OCI-LY1 (cell line): ENCODE results near the gene HEG1.

Experiments used
- H2AFZ ChIP-seq: fragments of 200-600 bp; sonication (generic), shearing (Covaris generic); 2 replicates; pipeline ENCODE4 v1.6.0; 2014; ENCODE audit warnings: antibody characterized with exemption, mild to moderate bottlenecking, low read length
- H3F3A ChIP-seq: fragments of 200-600 bp; sonication (generic), shearing (Covaris generic); 2 replicates; pipeline ENCODE4 v1.6.0; 2014; ENCODE audit warnings: mild to moderate bottlenecking, antibody characterized with exemption, low read length, moderate library complexity; ENCODE audit not compliant: insufficient read depth
- H3K27ac ChIP-seq: fragments of 200-600 bp; sonication (generic); 2 replicates; pipeline ENCODE4 v1.5.1; 2014; ENCODE audit warnings: low read length, mixed run types, mild to moderate bottlenecking, low read depth; ENCODE audit not compliant: poor library complexity, severe bottlenecking
- H3K27me3 ChIP-seq: fragments of 200-600 bp; sonication (generic); 2 replicates; pipeline ENCODE4 v1.6.0; 2014; ENCODE audit warnings: antibody characterized with exemption, mild to moderate bottlenecking, low read length, moderate library complexity; ENCODE audit not compliant: insufficient read depth
- H3K36me3 ChIP-seq: fragments of 200-600 bp; sonication (generic); 2 replicates; pipeline ENCODE4 v1.6.1; 2014; ENCODE audit warnings: mild to moderate bottlenecking, antibody characterized with exemption, low read length, moderate library complexity, mixed read lengths; ENCODE audit not compliant: insufficient read depth
- H3K4me1 ChIP-seq: fragments of 200-600 bp; sonication (generic); 2 replicates; pipeline ENCODE4 v1.5.1; 2014; ENCODE audit warnings: mild to moderate bottlenecking, low read length, moderate library complexity; ENCODE audit not compliant: insufficient read depth, severe bottlenecking
- H3K4me2 ChIP-seq: fragments of 200-600 bp; sonication (generic), shearing (Covaris generic); 2 replicates; pipeline ENCODE4 v1.6.1; 2014; ENCODE audit warnings: low read length
- H3K4me3 ChIP-seq: fragments of 200-600 bp; sonication (generic); 2 replicates; pipeline ENCODE4 v1.5.1; 2014; ENCODE audit warnings: low read length, low read depth, mild to moderate bottlenecking, mixed read lengths; ENCODE audit not compliant: poor library complexity, severe bottlenecking
- H3K79me2 ChIP-seq: fragments of 200-600 bp; shearing (Covaris generic); 2 replicates; pipeline ENCODE4 v1.6.1; 2016; ENCODE audit warnings: mixed run types, low read length, mixed read lengths; ENCODE audit not compliant: insufficient read depth
- H3K9ac ChIP-seq: fragments of 200-600 bp; sonication (generic), shearing (Covaris generic); 2 replicates; pipeline ENCODE4 v1.6.1; 2014; ENCODE audit warnings: mild to moderate bottlenecking, low read length, mixed read lengths
- H3K9me2 ChIP-seq: fragments of 200-600 bp; sonication (generic), shearing (Covaris generic); 2 replicates; pipeline ENCODE4 v1.6.1; 2014; ENCODE audit warnings: low read depth, mild to moderate bottlenecking, low read length, mixed read lengths
- H3K9me3 ChIP-seq: fragments of 200-600 bp; shearing (Covaris generic); 2 replicates; pipeline ENCODE4 v1.6.1; 2014; ENCODE audit warnings: low read length, mixed read lengths
- H4K20me1 ChIP-seq: fragments of 200-600 bp; sonication (generic), shearing (Covaris generic); 2 replicates; pipeline ENCODE4 v1.6.0; 2016; ENCODE audit warnings: mild to moderate bottlenecking, low read length; ENCODE audit not compliant: insufficient read depth
- CTCF ChIP-seq: fragments of 200-600 bp; sonication (generic), shearing (Covaris generic); IDR thresholded peaks from 2 replicates; pipeline ENCODE4 v1.5.1; 2017; ENCODE audit warnings: mild to moderate bottlenecking, antibody characterized with exemption, low read length, moderate library complexity, mixed read lengths
- EZH2 ChIP-seq: fragments of 200-600 bp; sonication (generic), shearing (Covaris generic); IDR thresholded peaks from 2 replicates; pipeline ENCODE4 v1.8.0; 2017; ENCODE audit warnings: borderline replicate concordance, mixed run types, mild to moderate bottlenecking, antibody characterized with exemption, low read length, moderate library complexity, mixed read lengths

The HEG1 gene

GRCh38 chr3:125019271-125019670, 36.5 kb downstream of the HEG1 start:
- Histone ChIP-seq H3K79me2 (no peaks in the 10 kb centered on the region), H3K27ac (no peak overlapping the region), H4K20me1 (no peaks in the 10 kb centered on the region), H3K4me2 (no peak overlapping the region), H3K4me1 (no peaks in the 10 kb centered on the region), H3K9ac (no peak overlapping the region), H3K4me3 (no peak overlapping the region), H3K27me3 (no peaks in the 10 kb centered on the region), H3K9me3 (no peaks in the 10 kb centered on the region), H3K36me3 (no peaks in the 10 kb centered on the region), H2AFZ (no peak overlapping the region), H3F3A (no peaks in the 10 kb centered on the region), H3K9me2 (no peaks in the 10 kb centered on the region)
- no peak for TF ChIP-seq EZH2
- no peak for TF ChIP-seq CTCF

DNA sequence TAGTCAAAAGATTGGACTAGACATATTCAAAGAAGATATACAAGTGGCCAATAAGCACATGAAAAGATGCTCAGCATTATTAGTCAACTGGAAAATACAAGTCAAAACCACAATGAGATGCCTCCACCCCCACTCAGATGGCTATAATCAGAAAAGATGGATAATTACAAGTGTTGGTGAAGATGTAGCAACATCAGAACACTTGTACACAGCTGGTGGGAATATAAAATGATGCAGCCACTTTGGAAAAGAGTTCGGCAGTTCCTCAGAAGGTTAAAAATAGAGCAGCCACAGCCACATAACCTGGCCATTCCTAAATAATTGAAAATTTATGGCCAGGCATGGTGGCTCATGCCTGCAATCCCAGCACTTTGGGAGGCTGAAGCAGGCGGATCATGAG, 38.4 kb downstream of the HEG1 start:
- H2AFZ ChIP-seq: no peak overlapping the region
- H3K4me2 ChIP-seq: no peak overlapping the region
- no peak overlapping the region for H3K27ac ChIP-seq
- H3K79me2 ChIP-seq: no peaks in the 10 kb centered on the region
- no peaks in the 10 kb centered on the region for H3K4me1 ChIP-seq
- no peak overlapping the region for H3K4me3 ChIP-seq
- TF ChIP-seq CTCF: no peak
- no peak for TF ChIP-seq EZH2
- no peaks in the 10 kb centered on the region for H4K20me1 ChIP-seq
- no peak overlapping the region for H3K9ac ChIP-seq
- no peaks in the 10 kb centered on the region for H3F3A ChIP-seq
- H3K36me3 ChIP-seq: no peaks in the 10 kb centered on the region
- H3K9me2 ChIP-seq: no peaks in the 10 kb centered on the region
- H3K27me3 ChIP-seq: no peaks in the 10 kb centered on the region
- no peaks in the 10 kb centered on the region for H3K9me3 ChIP-seq

DNA sequence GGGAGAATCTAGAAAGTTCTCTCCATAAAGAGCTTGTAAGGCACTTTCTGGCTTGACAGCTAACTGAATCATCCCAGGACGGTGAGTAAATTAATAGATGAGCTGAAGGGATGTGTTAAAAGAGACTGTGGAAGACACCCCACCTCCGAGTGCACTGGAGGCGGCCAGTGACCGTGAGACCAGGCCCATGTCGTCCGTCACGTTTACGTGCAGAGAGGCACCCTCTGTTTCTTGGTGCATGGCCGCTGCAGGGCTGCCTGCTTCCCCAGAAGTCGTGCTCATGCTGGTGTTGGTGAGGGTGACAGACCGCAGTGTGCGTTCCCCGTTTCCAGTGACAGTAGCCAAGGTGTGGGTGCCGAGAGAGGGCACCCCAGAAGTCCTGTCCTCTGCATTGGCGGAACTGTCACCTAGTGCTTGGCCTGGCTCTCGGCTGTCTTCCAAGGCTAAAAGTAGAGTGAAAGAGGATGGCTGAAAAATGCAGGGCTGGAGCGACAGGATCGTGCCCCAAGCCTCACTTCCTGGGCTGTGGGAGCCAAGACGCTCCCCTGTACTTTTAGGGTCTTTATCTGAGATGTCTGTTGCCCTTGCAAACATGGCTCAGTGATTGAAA, 41.1 kb downstream of the HEG1 start:
- Histone ChIP-seq H3K27ac (no peak overlapping the region), H3K4me3 (no peak overlapping the region), H3K4me2 (no peak overlapping the region), H3K9ac (no peak overlapping the region), H3K4me1 (no peaks in the 10 kb centered on the region), H3K36me3 (no peaks in the 10 kb centered on the region), H2AFZ (no peak overlapping the region), H3K9me2 (no peaks in the 10 kb centered on the region), H3K9me3 (no peaks in the 10 kb centered on the region), H3K79me2 (no peaks in the 10 kb centered on the region), H4K20me1 (no peaks in the 10 kb centered on the region), H3F3A (no peaks in the 10 kb centered on the region), H3K27me3 (no peaks in the 10 kb centered on the region)
- TF ChIP-seq EZH2 (no peak), CTCF (no peak)
